Peyer's patch (tissue), 4 donors: ENCODE results near the gene CHP2. TPM values are rescaled to one million over a fixed set of nuclear protein-coding genes. Genes with fewer than 3 reads are reported as not detected.
"Not testable (repeated sequence)": the region's sequence is repeated elsewhere in the genome, so short reads cannot be mapped to it uniquely, and the experiment has no call there.

Experiments
- DNase-seq, 3 donors: peaks; one replicate each; pipeline ENCODE4 v3.0.0-alpha.2; 2017 to 2019
- H3K27ac ChIP-seq, 4 donors: fragments of 200-600 bp; sonication (generic); one replicate each; pipeline ENCODE4 v1.5.1; 2016 to 2019
- H3K27me3 ChIP-seq, 2 donors: fragments of 200-600 bp; sonication (generic); one replicate each; pipeline ENCODE4 v1.5.1; 2019
- H3K36me3 ChIP-seq, 3 donors: fragments of 200-600 bp; sonication (generic); one replicate each; pipeline ENCODE4 v1.5.1; 2016 to 2019
- H3K4me1 ChIP-seq, 4 donors: fragments of 200-600 bp; sonication (generic); one replicate each; pipeline ENCODE4 v1.5.1; 2016 to 2019
- H3K4me3 ChIP-seq, 4 donors: fragments of 200-600 bp; sonication (generic); 1 replicate in 3 of 4; 2 replicates in 1 of 4; pipeline ENCODE4 v1.5.1; 2016 to 2019; ENCODE audit warnings: mild to moderate bottlenecking in 1 of 4
- H3K9me3 ChIP-seq, 4 donors: fragments of 200-600 bp; sonication (generic); one replicate each; pipeline ENCODE4 v1.5.1; 2016 to 2019; ENCODE audit warnings: mild to moderate bottlenecking in 1 of 4
- CTCF ChIP-seq, 6 experiments: fragments of 450-650 bp in 4 of 6; fragments of 200-600 bp in 2 of 6; sonication (generic) in 1 of 6; IDR thresholded peaks; one replicate each; pipeline ENCODE4 v1.5.1; 2017 to 2019; ENCODE audit warnings: antibody characterized with exemption in 6 of 6, mild to moderate bottlenecking in 3 of 6, moderate library complexity in 1 of 6
- POLR2A ChIP-seq, 2 donors: fragments of 450-650 bp; IDR thresholded peaks; one replicate each; pipeline ENCODE4 v1.5.1; 2017; ENCODE audit warnings: antibody characterized with exemption in 2 of 2, mild to moderate bottlenecking in 2 of 2, moderate library complexity in 2 of 2
- total RNA-seq, 4 donors: library from RNA; depleted of rRNA; stranded (reverse); fragments of >200 nt; gene quantifications; one replicate each; pipeline ENCODE4 v1.1.0, GENCODE V29; 2016

The CHP2 gene
- total RNA-seq, 4 donors from 2014 or later = 85.0 to 257 (median 166) TPM

- no peaks in the 10 kb centered on the region for H3K27me3 ChIP-seq
- TF ChIP-seq CTCF (IDR thresholded peaks at IDR 0.05) (no peak), POLR2A (IDR thresholded peaks at IDR 0.05) (no peak)
- no peaks in the 10 kb centered on the region for H3K4me1 ChIP-seq
- H3K36me3 ChIP-seq = no peaks in the 10 kb centered on the region
- DNase-seq = no peak
- no peak overlapping the region for H3K27ac ChIP-seq
- no peak overlapping the region for H3K4me3 ChIP-seq
- no peaks in the 10 kb centered on the region for H3K9me3 ChIP-seq
Observed at GRCh38 chr16:23724785-23725131, 30.1 kb upstream of the CHP2 start.

GRCh38 chr16:23726710-23727109 is 28.1 kb upstream of the CHP2 start:
- Histone ChIP-seq H3K4me3 (no peak overlapping the region), H3K27ac (no peak overlapping the region), H3K36me3 (no peaks in the 10 kb centered on the region), H3K9me3 (no peaks in the 10 kb centered on the region), H3K4me1 (no peaks in the 10 kb centered on the region), H3K27me3 (no peaks in the 10 kb centered on the region)
- TF ChIP-seq CTCF (IDR thresholded peaks at IDR 0.05) (no peak), POLR2A (IDR thresholded peaks at IDR 0.05) (no peak)
- DNase-seq = no peak

GRCh38 chr16:23728112-23728477 is 26.7 kb upstream of the CHP2 start:
- TF ChIP-seq CTCF (IDR thresholded peaks at IDR 0.05) = no peak
- no peak for TF ChIP-seq POLR2A (IDR thresholded peaks at IDR 0.05)
- H3K4me1 ChIP-seq = no peaks in the 10 kb centered on the region
- no peak for DNase-seq
- H3K36me3 ChIP-seq = no peaks in the 10 kb centered on the region
- no peak overlapping the region for H3K4me3 ChIP-seq
- H3K9me3 ChIP-seq = no peaks in the 10 kb centered on the region
- no peak overlapping the region for H3K27ac ChIP-seq
- no peaks in the 10 kb centered on the region for H3K27me3 ChIP-seq

- H3K27me3 ChIP-seq = no peaks in the 10 kb centered on the region
- no peak overlapping the region for H3K4me3 ChIP-seq
- no peak for TF ChIP-seq CTCF (IDR thresholded peaks at IDR 0.05)
- no peak for TF ChIP-seq POLR2A (IDR thresholded peaks at IDR 0.05)
- peak in 2 of 3 donors; percentile 56 to 76 for DNase-seq
- no peaks in the 10 kb centered on the region for H3K36me3 ChIP-seq
- no peak overlapping the region for H3K27ac ChIP-seq
- H3K4me1 ChIP-seq = no peaks in the 10 kb centered on the region
- H3K9me3 ChIP-seq = no peaks in the 10 kb centered on the region
Observed at GRCh38 chr16:23729503-23730424, 25.1 kb upstream of the CHP2 start.

- DNase-seq = no peak
- no peak for TF ChIP-seq POLR2A (IDR thresholded peaks at IDR 0.05)
- no peak for TF ChIP-seq CTCF (IDR thresholded peaks at IDR 0.05)
- Histone ChIP-seq H3K27me3 (no peaks in the 10 kb centered on the region), H3K36me3 (no peaks in the 10 kb centered on the region), H3K4me1 (no peaks in the 10 kb centered on the region), H3K4me3 (no peak overlapping the region), H3K27ac (no peak overlapping the region), H3K9me3 (no peaks in the 10 kb centered on the region)
Observed at GRCh38 chr16:23734176-23734893, 20.5 kb upstream of the CHP2 start.

- DNase-seq, H3K9me3 ChIP-seq, H3K27me3 ChIP-seq, H3K27ac ChIP-seq, H3K4me1 ChIP-seq, H3K36me3 ChIP-seq, H3K4me3 ChIP-seq: not testable (repeated sequence)
Observed at GRCh38 chr16:23737423-23738028, 17.3 kb upstream of the CHP2 start.
